ENCODE measurements around the gene TMEM245. TPM values are rescaled to one million over a fixed set of nuclear protein-coding genes. Genes with fewer than 3 reads are reported as not detected.

Gene TMEM245
- total RNA-seq, 1 experiment from 2014 or later, result 23.7 TPM

DNA sequence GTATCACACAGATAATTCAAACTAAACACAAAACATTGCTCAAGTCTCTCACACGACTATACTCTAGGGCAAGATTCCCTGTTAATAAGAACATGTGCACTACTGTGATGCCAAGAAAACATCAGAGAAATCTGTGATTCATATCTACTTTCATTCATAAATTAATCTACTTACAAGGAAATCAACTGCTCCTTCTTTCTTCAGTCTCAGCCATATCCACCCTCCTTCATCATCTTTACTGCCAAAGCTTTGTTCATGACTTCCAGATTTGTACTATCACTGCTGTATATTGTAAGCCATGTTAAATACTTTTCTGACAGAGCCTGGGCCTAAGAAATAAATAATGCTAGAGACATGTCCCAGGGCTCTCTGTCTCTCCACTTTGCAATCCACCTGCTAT, 141.5 kb downstream of the TMEM245 start:
- intact Hi-C loops (cut with micrococcal nuclease), result no loop called here
- TF ChIP-seq EZH2 (IDR thresholded peaks at IDR 0.05; ENCODE audit: low read length, unreplicated experiment) (no peak), EZH2phosphoT487 (IDR thresholded peaks at IDR 0.05; ENCODE audit: borderline replicate concordance, low read length) (no peak)
- TF ChIP-seq, protein P1, sequence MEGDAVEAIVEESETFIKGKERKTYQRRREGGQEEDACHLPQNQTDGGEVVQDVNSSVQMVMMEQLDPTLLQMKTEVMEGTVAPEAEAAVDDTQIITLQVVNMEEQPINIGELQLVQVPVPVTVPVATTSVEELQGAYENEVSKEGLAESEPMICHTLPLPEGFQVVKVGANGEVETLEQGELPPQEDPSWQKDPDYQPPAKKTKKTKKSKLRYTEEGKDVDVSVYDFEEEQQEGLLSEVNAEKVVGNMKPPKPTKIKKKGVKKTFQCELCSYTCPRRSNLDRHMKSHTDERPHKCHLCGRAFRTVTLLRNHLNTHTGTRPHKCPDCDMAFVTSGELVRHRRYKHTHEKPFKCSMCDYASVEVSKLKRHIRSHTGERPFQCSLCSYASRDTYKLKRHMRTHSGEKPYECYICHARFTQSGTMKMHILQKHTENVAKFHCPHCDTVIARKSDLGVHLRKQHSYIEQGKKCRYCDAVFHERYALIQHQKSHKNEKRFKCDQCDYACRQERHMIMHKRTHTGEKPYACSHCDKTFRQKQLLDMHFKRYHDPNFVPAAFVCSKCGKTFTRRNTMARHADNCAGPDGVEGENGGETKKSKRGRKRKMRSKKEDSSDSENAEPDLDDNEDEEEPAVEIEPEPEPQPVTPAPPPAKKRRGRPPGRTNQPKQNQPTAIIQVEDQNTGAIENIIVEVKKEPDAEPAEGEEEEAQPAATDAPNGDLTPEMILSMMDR (conservative IDR thresholded peaks at IDR 0.05; ENCODE audit: low read depth, low read length), result no peak
- H3F3A ChIP-seq (ENCODE audit: low read length, unreplicated experiment), result no peaks in the 10 kb centered on the region
- no peak overlapping the region for H3K4me3 ChIP-seq (ENCODE audit: low read length)
- peaks cover 21% of the 10 kb centered on the region; the same call in 1 of the 2 replicates for H3K36me3 ChIP-seq (ENCODE audit: low read depth, low read length)
- CTCF ChIA-PET, result no interaction called here
- H3K9me3 ChIP-seq (ENCODE audit: low read length), result no peaks in the 10 kb centered on the region
- no peak overlapping the region for H3K4me2 ChIP-seq (ENCODE audit: low read length)
- H4K20me1 ChIP-seq (ENCODE audit: low read length), result no peaks in the 10 kb centered on the region
- no peak overlapping the region for H2AFZ ChIP-seq (ENCODE audit: low read length)
- H3K27me3 ChIP-seq (ENCODE audit: low read length), result no peaks in the 10 kb centered on the region
- POLR2A ChIA-PET (ENCODE audit: unreplicated experiment), result no interaction called here
- no peaks in the 10 kb centered on the region for H3K4me1 ChIP-seq (ENCODE audit: insufficient read depth, low read length)
- H3K9me2 ChIP-seq (replicated peaks; ENCODE audit: low read length), result no peaks in the 10 kb centered on the region
- no peak overlapping the region for H3K9ac ChIP-seq (ENCODE audit: low read length)
- BruUV-seq (replicated peaks), result no TSS peak
- DNase-seq (no peak), ATAC-seq (no peak)
- no peak overlapping the region for H3K27ac ChIP-seq (ENCODE audit: low read length)
- no peaks in the 10 kb centered on the region for H3K79me2 ChIP-seq (ENCODE audit: low read length)

DNA sequence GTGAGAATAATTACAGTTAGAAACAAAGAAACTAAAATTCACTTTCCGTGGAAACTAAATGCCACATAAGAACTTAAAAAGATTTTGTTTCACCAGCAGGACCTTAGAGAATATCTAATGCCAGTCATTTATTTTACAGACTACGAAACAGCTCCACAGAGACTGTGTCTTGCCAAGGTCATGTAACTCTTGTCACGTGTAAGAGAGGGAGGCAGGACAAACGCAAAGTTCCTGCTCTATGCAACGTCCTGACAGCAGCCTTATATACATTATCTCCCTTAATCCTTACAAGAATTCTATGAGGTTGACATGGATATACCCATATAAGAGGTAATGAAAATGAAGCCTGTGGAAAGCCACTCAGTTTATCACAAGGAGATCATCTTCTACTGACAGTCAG, 145.9 kb downstream of the TMEM245 start:
- POLR2A ChIA-PET (ENCODE audit: unreplicated experiment), result no interaction called here
- no TSS peak for BruUV-seq (replicated peaks)
- CTCF ChIA-PET, result no interaction called here

DNA sequence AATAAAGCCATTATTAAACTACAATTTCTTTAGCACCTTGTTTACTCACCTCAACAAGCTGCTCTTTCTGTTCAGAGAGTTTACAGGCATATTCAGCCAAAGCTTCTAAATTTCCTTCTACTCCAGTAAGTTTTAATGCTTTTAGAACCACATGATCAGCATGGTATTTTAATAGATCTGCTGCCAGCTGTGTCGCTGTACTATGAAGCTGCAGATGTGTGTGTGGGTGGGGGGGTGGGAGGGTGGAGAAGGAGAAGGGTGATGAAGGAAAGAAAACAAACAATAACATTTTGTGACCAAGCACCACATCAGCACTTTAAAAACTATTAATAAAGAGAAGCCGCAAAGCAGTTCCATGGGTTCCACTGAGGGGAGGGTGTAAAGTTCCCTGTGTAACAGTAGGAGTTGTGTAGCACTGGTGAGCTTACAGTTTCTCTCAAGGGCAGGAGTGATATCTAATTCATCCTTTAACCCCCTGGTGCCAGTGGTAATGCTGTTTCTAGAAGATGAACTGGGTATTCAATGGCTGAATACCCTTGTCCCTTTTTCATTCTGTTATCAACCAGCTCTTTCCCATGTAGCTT, 147.0 kb downstream of the TMEM245 start:
- Histone ChIP-seq H2AFZ (ENCODE audit: low read length) (no peak overlapping the region), H3K79me2 (ENCODE audit: low read length) (no peaks in the 10 kb centered on the region), H3K27ac (ENCODE audit: low read length) (no peak overlapping the region), H3K4me2 (ENCODE audit: low read length) (no peak overlapping the region), H3K36me3 (ENCODE audit: low read depth, low read length) (peaks cover 31% of the 10 kb centered on the region), H3F3A (ENCODE audit: low read length, unreplicated experiment) (no peaks in the 10 kb centered on the region), H3K27me3 (ENCODE audit: low read length) (no peaks in the 10 kb centered on the region), H3K9me2 (replicated peaks; ENCODE audit: low read length) (no peaks in the 10 kb centered on the region), H3K9me3 (ENCODE audit: low read length) (no peaks in the 10 kb centered on the region), H3K4me3 (ENCODE audit: low read length) (no peak overlapping the region), H4K20me1 (ENCODE audit: low read length) (no peaks in the 10 kb centered on the region), H3K4me1 (ENCODE audit: insufficient read depth, low read length) (no peaks in the 10 kb centered on the region), H3K9ac (ENCODE audit: low read length) (no peak overlapping the region)
- TF ChIP-seq EZH2 (IDR thresholded peaks at IDR 0.05; ENCODE audit: low read length, unreplicated experiment) (no peak), EZH2phosphoT487 (IDR thresholded peaks at IDR 0.05; ENCODE audit: borderline replicate concordance, low read length) (no peak)
- TF ChIP-seq, protein P1 (conservative IDR thresholded peaks at IDR 0.05; ENCODE audit: low read depth, low read length), result no peak
- DNase-seq (no peak), ATAC-seq (no peak)
- intact Hi-C loops (cut with micrococcal nuclease), result no loop called here
- ChIA-PET POLR2A (ENCODE audit: unreplicated experiment) (no interaction called here), CTCF (no interaction called here)
- no TSS peak for BruUV-seq (replicated peaks)

More for the DNA sequence above, 145.9 kb downstream of the TMEM245 start:
- H3K27ac ChIP-seq (ENCODE audit: low read length), result no peak overlapping the region
- H3K9ac ChIP-seq (ENCODE audit: low read length), result no peak overlapping the region
- no peak for DNase-seq
- no peaks in the 10 kb centered on the region for H3K27me3 ChIP-seq (ENCODE audit: low read length)
- H3K4me2 ChIP-seq (ENCODE audit: low read length), result no peak overlapping the region
- no peaks in the 10 kb centered on the region for H4K20me1 ChIP-seq (ENCODE audit: low read length)
- H3K9me3 ChIP-seq (ENCODE audit: low read length), result no peaks in the 10 kb centered on the region
- ATAC-seq, result no peak
- H3K9me2 ChIP-seq (replicated peaks; ENCODE audit: low read length), result no peaks in the 10 kb centered on the region
- no peaks in the 10 kb centered on the region for H3F3A ChIP-seq (ENCODE audit: low read length, unreplicated experiment)
- TF ChIP-seq EZH2phosphoT487 (IDR thresholded peaks at IDR 0.05; ENCODE audit: borderline replicate concordance, low read length) (no peak), EZH2 (IDR thresholded peaks at IDR 0.05; ENCODE audit: low read length, unreplicated experiment) (no peak)
- TF ChIP-seq, protein P1 (conservative IDR thresholded peaks at IDR 0.05; ENCODE audit: low read depth, low read length), result no peak
- no peak overlapping the region for H3K4me3 ChIP-seq (ENCODE audit: low read length)
- H3K36me3 ChIP-seq (ENCODE audit: low read depth, low read length), result peaks cover 31% of the 10 kb centered on the region
- no peaks in the 10 kb centered on the region for H3K79me2 ChIP-seq (ENCODE audit: low read length)
- intact Hi-C loops (cut with micrococcal nuclease), result no loop called here
- H3K4me1 ChIP-seq (ENCODE audit: insufficient read depth, low read length), result no peaks in the 10 kb centered on the region
- H2AFZ ChIP-seq (ENCODE audit: low read length), result no peak overlapping the region

Measured in PC-3 (cell line).